NCI-H748 (cell line): Measurements from ENCODE around the gene CDC25C.

Experiments
- DNase-seq: peaks from one replicate; lab custom pipeline; 2025; ENCODE audit not compliant: unreplicated experiment; lab: John Stamatoyannopoulos, UW

The CDC25C gene

DNA sequence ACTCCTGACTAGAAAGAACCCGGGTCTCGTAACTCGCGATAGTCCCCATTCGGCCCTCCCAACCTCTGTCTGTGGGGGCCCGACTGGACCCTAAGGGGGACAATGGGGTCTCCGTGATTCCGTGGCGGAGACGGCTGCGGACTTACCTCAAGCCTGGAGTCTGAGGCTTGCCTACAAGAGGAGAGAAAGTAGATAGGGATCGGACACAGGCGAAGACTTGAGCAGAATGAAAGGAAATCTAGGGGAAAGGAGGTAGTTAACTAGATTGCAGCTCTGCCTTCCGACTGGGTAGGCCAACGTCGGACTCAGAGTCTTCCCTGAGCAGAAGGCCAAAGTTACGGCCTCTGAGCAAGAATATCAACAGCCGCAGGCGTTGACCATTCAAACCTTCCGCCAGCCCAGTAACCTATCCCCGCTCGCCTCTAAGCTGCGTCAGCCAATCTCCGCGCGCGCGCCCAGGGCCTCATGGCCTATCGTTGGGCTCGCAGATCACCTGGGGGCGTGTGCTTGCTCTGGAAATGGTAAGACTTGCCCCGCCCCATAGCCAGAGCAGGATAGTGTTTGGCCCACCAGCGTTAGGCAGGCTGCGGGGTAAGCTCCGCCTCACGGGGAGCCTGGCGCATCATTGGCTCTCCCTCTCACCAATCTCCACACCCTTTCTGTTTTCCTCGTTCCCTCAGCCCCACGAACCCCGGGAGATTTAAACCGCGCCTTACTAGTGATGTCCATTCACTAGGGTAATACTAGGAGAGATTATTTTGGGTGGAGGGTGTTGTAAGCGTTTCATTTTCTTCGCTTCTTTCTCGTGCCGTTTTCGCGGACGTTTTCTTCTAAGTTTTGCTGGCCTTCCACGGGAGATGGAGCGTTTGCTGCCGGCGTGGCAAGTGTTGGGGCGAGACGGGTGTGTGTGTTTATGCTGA is at the start of gene CDC25C:
Gene CDC25C, minus strand, starts transcription at position 356 of the 920 bp plus-strand sequence. CDS start 624 bp downstream, outside the sequence.
- DNase-seq: peak; percentile 99

DNA sequence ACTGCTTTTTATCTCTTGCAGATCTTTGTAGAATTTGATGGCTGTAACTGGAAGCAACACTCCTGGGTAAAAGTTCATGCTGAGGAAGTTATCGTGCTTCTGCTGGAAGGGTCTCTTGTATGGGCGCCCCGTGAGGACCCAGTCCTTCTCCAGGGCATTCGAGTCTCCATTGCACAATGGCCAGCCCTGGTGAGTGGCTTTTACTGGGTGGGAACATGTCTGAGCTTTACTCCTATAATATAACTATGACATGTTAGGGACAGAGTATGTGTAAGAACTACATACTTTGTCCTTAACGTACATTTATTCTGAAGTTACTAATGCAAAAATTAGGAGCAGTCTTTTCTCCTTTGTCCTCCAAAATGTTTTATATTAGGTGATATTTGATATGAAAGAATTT is 41.0 kb upstream of the CDC25C start:
- DNase-seq: no peak

DNA sequence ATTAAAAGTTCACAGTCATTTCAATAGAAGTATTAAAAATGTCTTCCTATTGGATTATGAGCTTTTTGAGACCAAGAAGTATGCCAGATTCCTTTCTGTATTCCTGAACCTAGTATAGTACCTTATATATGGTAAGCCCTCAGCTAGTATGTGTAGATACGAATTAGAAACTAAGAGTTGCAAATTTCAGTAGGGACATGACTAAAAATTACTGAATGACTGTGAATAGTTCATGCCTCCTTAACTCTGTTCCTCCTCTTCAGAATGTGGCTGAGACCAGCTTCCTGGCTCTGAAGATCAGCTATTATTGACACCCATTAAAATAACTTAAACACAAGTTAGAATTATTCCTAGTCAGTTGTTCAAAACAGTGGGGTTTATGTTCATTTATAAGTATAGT is 40.6 kb upstream of the CDC25C start:
- no peak for DNase-seq

DNA sequence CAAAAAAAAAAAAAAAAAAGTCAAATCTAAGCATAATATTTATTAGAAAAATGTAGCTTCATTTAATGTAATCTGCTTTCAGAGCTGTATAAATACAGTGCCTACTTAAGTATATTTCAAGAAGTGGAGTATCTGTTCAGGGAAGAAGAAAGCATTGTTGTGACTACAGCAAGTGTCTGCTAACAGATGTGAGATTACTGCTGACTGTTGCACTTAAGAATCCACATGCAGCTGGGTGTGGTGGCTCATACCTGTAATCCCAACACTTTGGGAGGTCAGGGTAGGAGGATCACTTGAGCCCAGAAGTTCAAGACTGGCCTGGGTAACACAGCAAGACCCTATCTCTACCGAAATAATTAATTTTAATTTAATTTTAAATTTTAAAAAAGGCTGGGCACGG is 39.9 kb upstream of the CDC25C start:
- DNase-seq: no peak

DNA sequence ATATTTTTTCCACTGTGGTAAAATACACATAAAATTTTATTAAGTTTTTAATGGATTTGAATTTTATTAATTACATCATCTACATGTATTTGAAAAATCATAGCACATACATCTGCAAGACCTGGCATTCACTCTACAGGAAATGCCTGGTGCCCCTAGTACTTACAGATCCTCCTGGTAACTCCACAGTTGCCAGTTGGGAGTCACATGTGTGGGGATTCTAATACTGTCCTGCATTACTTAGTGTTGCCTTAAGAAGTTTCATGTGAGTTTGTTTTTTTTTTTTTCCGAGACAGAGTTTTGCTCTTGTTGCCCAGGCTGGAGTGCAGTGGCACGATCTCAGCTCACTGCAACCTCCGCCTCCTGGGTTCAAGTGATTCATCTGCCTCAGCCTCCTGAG is 38.9 kb upstream of the CDC25C start:
- no peak for DNase-seq

DNA sequence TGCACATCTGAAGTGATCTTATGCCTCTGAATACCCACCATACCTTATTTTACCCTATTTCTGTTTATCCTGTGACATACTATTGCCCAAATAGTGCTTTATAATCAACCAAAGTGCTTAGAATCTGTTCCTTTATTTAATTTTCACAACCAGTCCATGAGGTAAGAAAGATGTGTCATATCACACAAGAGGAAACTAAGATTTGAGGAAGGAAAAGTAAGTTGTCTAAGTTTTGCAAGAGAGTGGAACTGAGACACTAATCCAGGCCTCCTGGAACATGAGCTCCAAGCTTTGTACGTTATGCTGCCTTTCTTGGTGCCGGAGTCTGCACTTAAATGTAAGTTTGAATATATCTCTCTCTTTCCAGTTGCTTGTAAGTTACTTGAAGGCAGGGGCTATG is 38.1 kb upstream of the CDC25C start:
- no peak for DNase-seq

DNA sequence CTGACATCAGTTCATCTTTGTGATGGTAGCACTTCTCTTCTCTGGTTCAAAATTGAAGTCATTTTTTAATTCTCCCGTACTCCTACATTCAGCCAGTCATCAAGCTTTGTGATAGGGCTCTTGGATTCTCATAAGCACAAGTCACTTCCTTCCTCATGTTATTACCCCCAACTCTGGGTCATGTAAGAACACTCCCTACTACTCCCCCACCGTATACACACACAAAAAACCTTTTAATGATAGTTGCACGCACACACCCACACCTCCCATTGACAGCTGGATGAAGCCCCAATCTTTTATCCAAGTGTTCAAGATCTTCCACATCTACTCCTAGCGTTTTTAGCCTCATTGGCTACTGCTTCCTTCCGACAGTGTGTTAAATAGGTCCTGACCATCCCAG is 37.7 kb upstream of the CDC25C start:
- no peak for DNase-seq

DNA sequence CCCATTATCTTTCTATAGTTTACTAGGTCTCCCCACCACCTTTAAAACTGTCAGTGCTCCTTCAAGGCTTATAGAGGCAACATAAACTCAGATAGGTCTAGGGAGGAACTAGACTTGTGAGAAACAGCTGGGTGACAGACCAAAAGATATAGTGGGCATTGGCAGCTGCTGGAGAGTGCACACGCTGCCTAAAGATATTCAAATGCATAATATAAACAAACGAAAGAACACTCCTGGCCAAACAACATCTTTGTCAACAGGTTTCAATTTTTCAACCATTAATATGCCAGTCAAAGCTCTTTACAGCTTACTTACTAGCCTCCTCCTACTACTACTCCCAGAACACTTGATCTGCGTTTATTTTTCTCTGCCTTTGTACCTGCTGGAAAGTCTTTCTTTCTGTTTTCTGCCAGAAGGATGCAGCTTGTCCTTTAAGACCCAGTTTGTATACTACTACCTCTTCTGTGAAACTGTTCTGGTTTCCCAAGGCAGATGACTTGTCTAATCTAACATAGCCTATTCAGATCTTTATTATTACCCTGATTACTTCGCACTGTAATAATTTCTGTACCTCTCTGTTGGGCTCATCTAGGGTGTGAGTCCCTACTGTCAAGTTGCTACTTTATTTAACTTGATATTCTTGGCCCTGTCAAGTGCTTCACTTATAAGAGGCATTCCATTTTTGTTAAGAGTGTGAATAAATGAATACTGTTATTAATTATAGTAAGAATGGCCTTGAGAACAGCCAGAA is 35.2 kb upstream of the CDC25C start:
- DNase-seq: no peak

DNA sequence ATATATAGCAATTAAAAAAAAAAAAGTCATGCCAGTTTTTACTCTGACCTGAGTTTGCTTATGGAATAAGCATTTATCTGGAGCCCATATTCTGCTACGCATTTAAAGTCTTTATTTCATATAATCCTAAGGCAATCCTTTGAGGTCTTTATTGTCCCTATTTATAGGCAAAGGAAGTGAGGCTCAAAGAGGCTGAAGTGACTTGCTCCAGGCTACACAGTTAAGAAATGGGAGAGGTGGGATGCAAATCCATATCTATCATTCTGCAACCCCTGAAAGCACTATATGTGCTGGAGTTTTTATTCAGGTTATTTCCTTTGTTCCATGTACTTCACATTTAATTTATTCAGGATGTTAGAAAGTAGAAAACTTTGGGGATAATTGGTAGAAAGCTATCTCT is 33.0 kb upstream of the CDC25C start:
- no peak for DNase-seq

DNA sequence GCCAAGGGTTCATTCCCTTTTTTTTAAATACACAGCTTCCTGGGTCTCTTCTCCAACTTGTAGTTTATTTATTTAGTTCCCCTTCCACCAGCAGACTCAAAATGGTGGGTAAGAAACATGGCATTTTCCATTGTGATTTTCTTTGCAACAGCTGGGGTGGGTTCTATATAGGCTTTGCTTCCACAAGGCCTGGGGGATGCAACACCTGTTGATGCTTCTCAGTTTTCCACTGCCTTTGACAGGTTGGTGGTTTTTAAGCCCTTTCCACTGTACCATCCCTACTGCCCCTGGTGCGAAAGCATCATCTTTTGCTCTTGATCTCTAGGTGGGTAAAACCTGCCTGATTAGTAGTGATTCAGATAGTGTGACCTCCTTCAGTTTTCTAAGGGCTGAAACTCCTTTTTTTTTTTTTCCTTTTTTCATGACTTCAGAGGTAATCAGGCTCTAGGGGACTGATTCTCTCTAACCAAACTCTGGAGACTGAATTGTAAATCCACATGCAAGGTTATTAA is 29.4 kb upstream of the CDC25C start:
- DNase-seq: no peak

DNA sequence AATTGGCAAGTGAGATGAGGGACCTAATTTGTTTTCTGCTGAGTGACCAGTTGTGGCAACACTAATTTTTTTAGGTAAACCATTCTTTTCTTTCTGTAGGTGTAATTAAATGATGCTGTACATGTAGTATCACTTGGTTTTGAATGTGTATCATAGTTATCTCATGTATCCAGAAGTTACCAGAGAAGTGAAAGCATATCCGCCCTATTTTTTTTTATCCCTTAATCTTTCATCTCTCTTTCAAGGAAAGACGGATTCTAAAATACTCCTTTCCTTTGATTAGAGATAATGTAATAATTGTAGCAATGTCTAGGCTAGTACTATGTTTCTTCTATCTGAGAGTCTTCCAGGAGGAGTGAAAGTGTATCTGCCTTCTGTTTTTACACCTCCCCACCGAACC is 28.0 kb upstream of the CDC25C start:
- no peak for DNase-seq

DNA sequence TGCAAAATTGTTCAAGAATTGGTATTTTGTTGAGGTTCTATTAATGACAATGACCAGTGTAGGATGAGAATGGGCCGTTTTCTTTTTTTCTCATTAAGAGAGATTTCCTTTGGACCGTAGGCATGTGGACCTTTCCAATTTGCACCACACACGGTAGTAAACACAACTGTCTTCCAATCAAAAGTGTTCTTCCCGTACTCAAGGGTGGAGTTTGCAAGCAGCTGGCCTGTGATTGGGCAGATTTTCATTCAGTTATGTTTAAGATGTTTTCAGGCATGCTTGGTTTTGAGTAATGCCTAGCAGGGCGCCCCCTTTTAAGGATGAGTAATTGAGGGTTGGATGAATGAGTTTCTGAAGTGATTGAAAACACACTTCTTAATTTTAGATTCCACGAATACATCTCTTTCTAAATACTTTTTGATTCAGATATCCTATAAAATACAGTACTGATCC is 23.3 kb upstream of the CDC25C start:
- peak; percentile 66 for DNase-seq

DNA sequence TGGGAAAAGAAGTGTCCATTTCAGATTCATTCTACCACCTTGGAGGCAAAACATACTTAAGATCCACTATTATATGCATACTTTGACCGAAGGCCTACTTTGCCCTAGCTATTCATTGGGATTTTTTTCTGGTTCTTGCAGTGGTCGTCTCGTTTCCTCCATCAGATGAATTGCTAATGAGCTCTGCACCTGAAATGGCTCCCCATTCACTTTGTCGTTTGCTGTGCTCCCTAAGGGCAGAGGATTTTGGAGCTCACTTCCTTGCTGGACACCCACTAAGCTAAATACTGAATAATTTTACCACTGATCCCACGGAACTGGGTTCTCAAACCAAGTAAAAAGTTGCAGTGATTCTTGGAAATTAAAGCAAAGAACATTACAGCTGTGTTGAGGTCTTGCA is 22.8 kb upstream of the CDC25C start:
- DNase-seq: peak; percentile 4

DNA sequence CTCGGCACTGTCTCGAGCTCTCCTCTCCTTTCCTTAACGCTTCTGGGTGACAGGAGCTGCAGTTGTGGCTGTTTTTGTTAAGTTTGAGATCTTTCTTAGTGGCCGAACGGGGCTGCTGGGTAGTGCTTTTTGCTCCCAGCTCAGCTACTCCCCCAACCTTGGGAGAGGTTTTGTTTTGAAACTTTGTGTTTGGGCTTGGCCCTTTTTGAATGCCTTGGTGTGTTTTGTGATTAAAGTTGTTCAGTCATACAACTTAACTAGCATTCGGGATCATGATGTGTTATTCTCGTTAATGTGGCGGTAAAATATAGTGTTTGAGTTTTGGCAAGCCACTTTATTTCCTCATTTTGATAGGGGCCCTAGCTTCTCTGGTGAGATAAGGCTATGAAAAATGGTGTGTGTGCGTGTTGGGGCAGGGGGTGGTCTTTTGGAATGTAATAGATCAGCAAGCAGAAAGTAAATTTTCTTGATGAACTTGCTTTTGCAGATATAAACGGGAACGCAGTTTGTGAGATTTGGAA is 22.0 kb upstream of the CDC25C start:
- DNase-seq: no peak

DNA sequence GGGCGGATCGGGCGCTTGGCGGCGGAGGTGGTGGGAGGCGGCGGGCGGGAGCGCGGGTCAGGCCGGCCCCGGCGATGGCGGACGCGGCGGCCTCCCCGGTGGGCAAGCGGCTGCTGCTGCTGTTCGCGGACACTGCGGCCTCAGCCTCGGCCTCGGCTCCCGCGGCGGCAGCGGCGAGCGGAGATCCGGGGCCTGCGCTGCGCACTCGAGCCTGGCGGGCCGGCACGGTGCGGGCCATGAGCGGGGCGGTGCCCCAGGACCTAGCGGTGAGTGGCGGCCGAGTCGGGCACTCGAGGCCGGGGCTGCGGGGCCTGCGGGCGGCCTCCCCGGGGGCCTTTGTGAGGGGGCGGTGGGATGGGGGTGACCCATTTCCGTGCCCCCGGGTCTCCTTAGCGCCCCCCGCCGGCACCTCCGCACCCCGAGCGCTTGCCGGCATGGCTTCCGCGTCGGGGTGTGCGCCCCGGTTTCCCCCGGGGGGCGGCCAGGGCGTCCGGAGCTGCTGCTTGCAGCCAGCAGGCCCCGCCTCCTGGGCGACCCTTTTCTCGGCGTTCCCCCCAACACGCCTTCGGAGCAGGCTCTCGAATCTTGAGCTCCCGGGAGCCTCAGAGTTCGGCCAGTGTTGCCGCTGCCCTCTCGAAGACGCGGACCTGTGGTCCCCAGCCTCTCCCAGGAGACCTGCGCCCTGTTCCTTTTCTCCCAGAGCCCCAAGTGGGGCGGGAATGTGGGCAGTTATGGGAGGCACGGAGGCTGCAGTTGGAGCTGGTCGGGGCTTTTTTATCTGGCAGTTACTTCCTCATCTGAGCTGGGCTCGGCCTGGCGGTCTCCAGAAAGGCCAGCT is 21.3 kb upstream of the CDC25C start:
- DNase-seq: peak; percentile 70

DNA sequence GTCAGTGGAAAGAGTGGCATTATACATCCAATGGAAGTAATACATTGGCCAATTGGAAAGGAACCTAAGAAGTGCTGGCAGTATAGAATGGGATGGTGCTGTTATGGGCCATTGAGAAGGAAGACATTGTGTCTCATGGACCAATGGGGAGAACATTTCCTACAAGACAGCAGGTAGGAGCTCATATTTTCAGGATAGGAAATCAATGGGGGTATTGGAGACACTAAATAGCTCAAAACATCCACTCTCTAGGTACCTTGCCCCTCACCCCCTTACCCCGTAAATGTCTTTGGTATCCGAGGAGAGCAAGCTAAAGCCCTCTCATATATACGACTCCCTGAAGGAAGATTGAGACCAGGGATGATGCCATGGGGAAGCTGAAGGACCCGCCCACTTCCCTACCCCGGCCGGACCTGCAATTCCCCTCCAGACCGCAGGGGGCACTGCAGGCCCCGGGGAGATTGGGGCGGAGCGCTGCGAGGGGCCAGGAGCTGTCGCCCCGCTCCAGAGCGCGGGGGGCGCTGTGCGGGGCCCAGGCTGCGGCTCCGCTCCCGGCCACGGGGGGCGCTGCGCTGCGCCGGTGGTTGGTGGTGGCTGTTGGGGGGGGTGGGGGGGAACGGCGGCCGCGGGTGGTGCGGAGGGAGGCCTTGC is 20.6 kb upstream of the CDC25C start, which contains the start of gene KDM3B:
Gene KDM3B, plus strand, starts transcription at position 615 of the 651 bp plus-strand sequence. CDS start 111 bp downstream, outside the sequence.
- peak; percentile 84 for DNase-seq

DNA sequence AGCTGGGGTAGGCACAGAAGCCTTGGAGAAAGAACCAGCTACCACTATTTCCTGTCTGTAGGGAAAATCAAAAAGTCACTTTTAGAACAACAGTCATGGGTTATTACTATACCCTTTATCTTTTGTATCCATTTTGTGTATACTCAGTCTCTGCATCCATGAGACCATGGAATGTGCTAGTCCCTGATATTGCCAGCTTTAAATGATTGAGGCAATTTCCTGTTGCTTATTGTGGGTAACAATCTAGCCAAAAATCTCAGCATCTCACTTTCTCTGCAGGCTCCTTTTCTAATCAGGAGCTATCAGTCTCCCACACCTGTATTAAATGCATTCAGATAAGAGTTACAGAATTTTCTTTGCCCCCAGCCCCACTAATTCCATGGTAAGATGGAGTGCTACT is 19.9 kb upstream of the CDC25C start:
- DNase-seq: no peak

DNA sequence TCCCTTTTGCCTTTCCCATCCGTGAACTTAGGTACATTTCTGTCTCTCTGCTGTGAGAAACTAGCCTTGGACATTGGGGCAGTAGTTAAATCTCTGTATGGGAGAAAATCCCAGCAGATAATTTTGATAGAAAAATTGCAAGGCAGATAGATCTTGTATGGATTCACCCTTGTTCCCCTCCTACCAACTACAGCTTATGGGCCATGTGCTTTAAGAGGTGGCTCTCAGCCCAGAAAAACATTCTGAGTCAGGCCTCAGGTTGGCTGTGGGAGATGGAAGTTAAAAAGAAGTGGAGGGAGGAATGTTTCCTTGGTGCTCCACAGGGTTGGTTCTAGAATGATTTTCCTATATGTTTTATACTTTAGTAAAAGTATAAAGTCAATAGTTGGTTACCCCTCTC is 19.5 kb upstream of the CDC25C start:
- no peak for DNase-seq

DNA sequence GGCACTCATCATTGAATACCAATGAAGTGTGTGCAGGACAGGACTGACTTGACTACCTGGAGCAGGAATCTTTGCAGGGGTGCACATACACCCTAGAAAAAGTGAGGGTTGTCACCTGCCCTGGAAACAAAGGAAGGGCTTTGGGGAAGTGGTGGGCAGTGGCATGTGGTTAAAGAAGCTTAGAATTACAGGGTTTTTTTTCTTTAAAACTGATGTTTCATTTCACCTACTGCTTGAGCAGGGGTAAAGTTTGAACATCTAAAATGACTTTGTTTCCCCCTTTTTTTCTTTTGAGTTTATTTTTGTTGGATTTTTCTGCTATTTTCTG is 18.9 kb upstream of the CDC25C start:
- DNase-seq: no peak

DNA sequence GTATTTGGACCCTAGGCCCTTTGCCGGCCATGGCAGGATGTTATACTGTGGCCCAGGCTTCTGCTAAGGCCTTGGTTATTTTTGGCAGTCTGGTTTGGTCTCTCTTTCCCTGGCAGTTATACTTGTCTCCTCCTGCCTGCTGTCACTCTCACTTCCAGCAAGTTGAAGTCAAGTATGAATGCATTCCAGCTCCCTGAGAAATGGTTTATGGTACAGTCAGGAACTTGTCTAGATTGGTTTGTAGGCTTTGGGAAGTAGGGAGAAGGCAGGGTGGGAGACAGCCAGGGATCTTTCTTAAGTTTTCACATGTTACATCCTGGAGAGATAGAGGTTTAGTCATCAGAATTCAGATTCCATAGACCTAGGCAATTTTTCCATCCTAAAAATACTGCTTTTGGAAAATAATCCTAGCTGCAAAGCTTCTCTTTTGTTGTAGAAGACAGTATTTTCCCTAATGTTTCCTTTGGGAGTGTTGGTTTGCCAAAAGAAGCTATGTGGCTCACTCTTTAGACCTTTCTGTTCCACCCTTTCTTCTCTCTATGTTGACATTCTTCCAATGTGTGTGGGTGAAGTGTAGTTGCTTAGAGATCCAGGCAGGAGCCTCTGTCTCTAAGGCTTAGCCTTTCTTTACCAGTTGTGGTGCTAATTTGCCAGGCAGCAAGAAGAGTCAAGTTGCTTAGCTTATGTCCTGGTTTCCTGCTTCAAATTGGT is 18.4 kb upstream of the CDC25C start:
- DNase-seq: no peak
